Adrenal gland (tissue), 5 donors: ENCODE results near the gene ELOVL2.

Experiments
- CTCF ChIP-seq, 6 experiments: fragments of 450-650 bp in 4 of 6; fragments of 200-600 bp in 2 of 6; sonication (generic) in 1 of 6; IDR thresholded peaks; 1 replicate in 5 of 6; 2 replicates in 1 of 6; pipeline versions ENCODE4 v1.5.1 to v1.8.0; 2016 to 2021; ENCODE audit warnings: antibody characterized with exemption in 6 of 6, mild to moderate bottlenecking in 2 of 6, moderate library complexity in 1 of 6
- POLR2A ChIP-seq, 2 donors: fragments of 450-650 bp; IDR thresholded peaks; one replicate each; pipeline ENCODE4 v1.6.1; 2017; ENCODE audit warnings: antibody characterized with exemption in 2 of 2, mild to moderate bottlenecking in 2 of 2, moderate library complexity in 1 of 2
- donor health status: DM: no; HTN: no; CAD: no.

- TF ChIP-seq CTCF (IDR thresholded peaks at IDR 0.05) (no peak), POLR2A (IDR thresholded peaks at IDR 0.05) (no peak)
These were observed 4.0 kb downstream of the ELOVL2 start for GRCh38 chr6:11040134-11040533.
